Kidney (tissue), 14 donors: ENCODE results near the gene TBC1D1. TPM values are rescaled to one million over a fixed set of nuclear protein-coding genes. Genes with fewer than 3 reads are reported as not detected.

Experiments used
- DNase-seq, 5 donors: peaks; one replicate each; pipeline ENCODE4 v3.0.0-alpha.2; 2013 to 2020
- FAIRE-seq: peaks from 2 replicates; lab custom pipeline; 2012; peaks lifted over from hg19 to GRCh38; lab: Jason Lieb, UNC
- H3K27ac ChIP-seq, 2 donors: one replicate each; pipeline ENCODE4 v1.7.0; 2013; ENCODE audit warnings: low read depth in 2 of 2, low read length in 2 of 2, inconsistent platforms in 1 of 2
- H3K27me3 ChIP-seq: one replicate; pipeline ENCODE4 v1.7.1; 2013; ENCODE audit warnings: low read length, inconsistent platforms; ENCODE audit not compliant: control insufficient read depth, insufficient read depth
- H3K36me3 ChIP-seq, 3 donors: one replicate each; pipeline versions ENCODE4 v1.7.0 to v1.7.1; 2013; ENCODE audit warnings: low read length in 3 of 3, control low read depth in 1 of 3, inconsistent platforms in 1 of 3; ENCODE audit not compliant: insufficient read depth in 3 of 3, control insufficient read depth in 2 of 3
- H3K4me1 ChIP-seq, 3 donors: one replicate each; pipeline versions ENCODE4 v1.7.0 to v1.7.1; 2013; ENCODE audit warnings: low read length in 3 of 3, inconsistent platforms in 1 of 3, low read depth in 1 of 3; ENCODE audit not compliant: control insufficient read depth in 2 of 3, insufficient read depth in 2 of 3
- H3K4me3 ChIP-seq, 3 donors: one replicate each; pipeline versions ENCODE4 v1.7.0 to v1.8.1; 2013; ENCODE audit warnings: low read length in 3 of 3, control low read depth in 1 of 3, inconsistent platforms in 1 of 3
- H3K9ac ChIP-seq, 3 donors: one replicate each; pipeline versions ENCODE4 v1.7.0 to v1.7.1; 2013; ENCODE audit warnings: low read length in 3 of 3, control low read depth in 1 of 3, inconsistent platforms in 1 of 3
- H3K9me3 ChIP-seq, 3 donors: one replicate each; pipeline versions ENCODE4 v1.7.0 to v1.7.1; 2013; ENCODE audit warnings: low read length in 3 of 3, control low read depth in 1 of 3, inconsistent platforms in 1 of 3; ENCODE audit not compliant: control insufficient read depth in 2 of 3, insufficient read depth in 1 of 3
- intact Hi-C: fragments of 100-400 bp; cut with DNase I; formaldehyde crosslinking; loops from one replicate; pipeline ENCODE4 v1.11.1; 2022
- polyA plus RNA-seq: library from polyadenylated mRNA; stranded (reverse); fragments of 350-450 nt; fragmentation: Illumina TruSeq; extraction: RNeasy Lipid Tissue Mini Kit (QIAGEN cat#74804); gene quantifications from one replicate; pipeline ENCODE4 v1.2.3, GENCODE V29; 2014; ENCODE audit warnings: low read depth, low replicate concordance; ENCODE audit not compliant: insufficient read depth
- total RNA-seq: library from RNA; stranded (reverse); fragmentation: NEBNext Ultra II Directional; extraction: Animal tissue kit (Norgen Biotek cat#: 25700); gene quantifications from one replicate; pipeline ENCODE4 v1.2.1, GENCODE V29; 2021
- TF ChIP-seq, protein P1 (sequence below): IDR thresholded peaks from 3 replicates; pipeline ENCODE4 v1.5.1; 2012; ENCODE audit warnings: mild to moderate bottlenecking, moderate library complexity, borderline replicate concordance; ENCODE audit not compliant: insufficient read depth; ENCODE audit errors: extremely low read depth
- donor health status: control.
- donor health status: control.
- donor health status: control.
- donor health status: control.
- donor health status: control.
- donor health status: DM: yes; HTN: yes; CAD: no.
- donor health status: Normal renal cell carcinoma (clear cell type).

Gene TBC1D1
- total and polyA plus RNA-seq, 2 donors from 2014 or later, result 170 to 182 TPM

DNA sequence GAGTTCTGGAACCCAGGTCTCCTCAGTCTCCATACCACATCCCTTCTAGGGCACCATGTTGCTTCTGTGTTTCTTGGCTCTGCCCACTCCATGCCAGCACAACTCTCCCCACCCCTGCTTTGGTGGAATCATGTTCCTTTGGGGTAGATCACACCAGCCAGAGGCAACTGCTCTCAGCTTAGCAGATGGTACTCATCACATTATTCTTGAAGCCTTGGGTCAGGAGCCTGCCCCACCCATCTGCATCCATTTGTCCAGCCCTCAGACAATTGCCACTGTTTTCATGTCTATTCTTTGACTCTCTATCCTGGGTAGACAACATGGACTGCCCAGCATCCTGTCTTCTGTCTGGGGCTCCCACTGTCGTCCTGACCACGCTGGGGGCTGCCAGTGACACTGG is 216.9 kb downstream of the TBC1D1 start:
- no peak for FAIRE-seq
- no peak overlapping the region for H3K4me3 ChIP-seq
- H3K36me3 ChIP-seq, result peaks cover 0 to 39% (median 25%) of the 10 kb centered on the region in 3 donors
- DNase-seq, result no peak
- TF ChIP-seq, protein P1, sequence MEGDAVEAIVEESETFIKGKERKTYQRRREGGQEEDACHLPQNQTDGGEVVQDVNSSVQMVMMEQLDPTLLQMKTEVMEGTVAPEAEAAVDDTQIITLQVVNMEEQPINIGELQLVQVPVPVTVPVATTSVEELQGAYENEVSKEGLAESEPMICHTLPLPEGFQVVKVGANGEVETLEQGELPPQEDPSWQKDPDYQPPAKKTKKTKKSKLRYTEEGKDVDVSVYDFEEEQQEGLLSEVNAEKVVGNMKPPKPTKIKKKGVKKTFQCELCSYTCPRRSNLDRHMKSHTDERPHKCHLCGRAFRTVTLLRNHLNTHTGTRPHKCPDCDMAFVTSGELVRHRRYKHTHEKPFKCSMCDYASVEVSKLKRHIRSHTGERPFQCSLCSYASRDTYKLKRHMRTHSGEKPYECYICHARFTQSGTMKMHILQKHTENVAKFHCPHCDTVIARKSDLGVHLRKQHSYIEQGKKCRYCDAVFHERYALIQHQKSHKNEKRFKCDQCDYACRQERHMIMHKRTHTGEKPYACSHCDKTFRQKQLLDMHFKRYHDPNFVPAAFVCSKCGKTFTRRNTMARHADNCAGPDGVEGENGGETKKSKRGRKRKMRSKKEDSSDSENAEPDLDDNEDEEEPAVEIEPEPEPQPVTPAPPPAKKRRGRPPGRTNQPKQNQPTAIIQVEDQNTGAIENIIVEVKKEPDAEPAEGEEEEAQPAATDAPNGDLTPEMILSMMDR, result no peak
- H3K27ac ChIP-seq, result no peak overlapping the region
- no peaks in the 10 kb centered on the region for H3K9me3 ChIP-seq
- intact Hi-C loops, result no loop called here
- peaks cover 0 to 14% (median 0%) of the 10 kb centered on the region in 3 donors for H3K4me1 ChIP-seq
- H3K9ac ChIP-seq, result no peak overlapping the region
- no peaks in the 10 kb centered on the region for H3K27me3 ChIP-seq

- no peaks in the 10 kb centered on the region for H3K9me3 ChIP-seq
- H3K27ac ChIP-seq, result no peak overlapping the region
- TF ChIP-seq, protein P1, result no peak
- H3K4me1 ChIP-seq, result peaks cover 0 to 16% (median 3%) of the 10 kb centered on the region in 3 donors
- no peak overlapping the region for H3K9ac ChIP-seq
- FAIRE-seq (no peak), DNase-seq (no peak)
- H3K4me3 ChIP-seq, result no peak overlapping the region
- intact Hi-C loops, result no loop called here
- no peaks in the 10 kb centered on the region for H3K27me3 ChIP-seq
- peaks cover 0 to 28% (median 19%) of the 10 kb centered on the region in 3 donors for H3K36me3 ChIP-seq
Measured at GRCh38 chr4:38109370-38109769, 218.5 kb downstream of the TBC1D1 start.

GRCh38 chr4:38109896-38110295 is 219.0 kb downstream of the TBC1D1 start:
- Histone ChIP-seq H3K4me3 (no peak overlapping the region), H3K27ac (no peak overlapping the region), H3K36me3 (peaks cover 0 to 27% (median 19%) of the 10 kb centered on the region in 3 donors), H3K27me3 (no peaks in the 10 kb centered on the region), H3K4me1 (peaks cover 0 to 16% (median 4%) of the 10 kb centered on the region in 3 donors), H3K9me3 (no peaks in the 10 kb centered on the region), H3K9ac (no peak overlapping the region)
- intact Hi-C loops, result no loop called here
- TF ChIP-seq, protein P1, result no peak
- no peak for FAIRE-seq
- peak in 1 of 5 donors; percentile 60 for DNase-seq

GRCh38 chr4:38111024-38111423 is 220.1 kb downstream of the TBC1D1 start:
- H3K4me1 ChIP-seq, result peaks cover 0 to 15% (median 4%) of the 10 kb centered on the region in 3 donors
- FAIRE-seq (no peak), DNase-seq (no peak)
- no peaks in the 10 kb centered on the region for H3K9me3 ChIP-seq
- no peak overlapping the region for H3K27ac ChIP-seq
- no peak overlapping the region for H3K4me3 ChIP-seq
- no peaks in the 10 kb centered on the region for H3K27me3 ChIP-seq
- peaks cover 0 to 20% (median 18%) of the 10 kb centered on the region in 3 donors for H3K36me3 ChIP-seq
- intact Hi-C loops, result no loop called here
- TF ChIP-seq, protein P1, result no peak
- H3K9ac ChIP-seq, result no peak overlapping the region
